Caco-2 (cell line): ENCODE data around the gene LRRC7. TPM values are rescaled to one million over a fixed set of nuclear protein-coding genes. Genes with fewer than 3 reads are reported as not detected.

Experiments
- BruUV-seq: library from RNA; stranded (reverse); fragments of 400-500 nt; replicated peaks from 2 replicates; lab custom pipeline; 2021; lab: Mats Ljungman, UMichigan
- CTCF ChIA-PET: fragments of 300-600 bp; sonication (Branson Sonifier 250); formaldehyde crosslinking; loops from one replicate; lab custom pipeline; 2022; ENCODE audit warnings: antibody characterized with exemption; lab: Charles Lee
- POLR2A ChIA-PET: fragments of 300-600 bp; sonication (Branson Sonifier 250); formaldehyde crosslinking; loops from one replicate; lab custom pipeline; 2022; ENCODE audit warnings: antibody characterized with exemption; lab: Charles Lee
- DNase-seq, 2 experiments: peaks; one replicate each; pipeline versions ENCODE4 v3.0.0 to v3.0.0-alpha.2; 2020 to 2022
- H3K27me3 ChIP-seq: replicated peaks from 2 replicates; pipeline ENCODE4 v1.6.0; 2011; ENCODE audit warnings: low read length; ENCODE audit not compliant: control insufficient read depth, insufficient read depth
- H3K36me3 ChIP-seq: 2 replicates; pipeline ENCODE4 v1.5.1; 2011; ENCODE audit warnings: low read length; ENCODE audit not compliant: control insufficient read depth, insufficient read depth
- H3K4me1 ChIP-seq: fragments of 250-450 bp; sonication (Bioruptor Pico); 2 replicates; pipeline ENCODE4 v1.5.1; 2020; ENCODE audit warnings: mild to moderate bottlenecking
- H3K4me3 ChIP-seq: 2 replicates; pipeline ENCODE4 v1.5.1; 2011; ENCODE audit warnings: low read depth, mild to moderate bottlenecking, control low read depth, low read length
- H3K9me3 ChIP-seq: fragments of 250-450 bp; sonication (Bioruptor Pico); 2 replicates; pipeline ENCODE4 v1.5.1; 2020; ENCODE audit warnings: mild to moderate bottlenecking, moderate library complexity
- H3K27ac Mint-ChIP-seq: one replicate; pipeline ENCODE4 v1.8.0; 2022; ENCODE audit warnings: mixed read lengths; ENCODE audit not compliant: unreplicated experiment
- H3K27me3 Mint-ChIP-seq: one replicate; pipeline ENCODE4 v1.8.0; 2022; ENCODE audit warnings: mixed read lengths; ENCODE audit not compliant: insufficient read depth, unreplicated experiment
- H3K36me3 Mint-ChIP-seq: one replicate; pipeline ENCODE4 v1.8.0; 2022; ENCODE audit warnings: mild to moderate bottlenecking, mixed read lengths; ENCODE audit not compliant: insufficient read depth, unreplicated experiment
- H3K4me1 Mint-ChIP-seq: one replicate; pipeline ENCODE4 v1.8.0; 2022; ENCODE audit warnings: low read depth, mixed read lengths; ENCODE audit not compliant: unreplicated experiment
- H3K4me3 Mint-ChIP-seq: one replicate; pipeline ENCODE4 v1.8.0; 2022; ENCODE audit warnings: mild to moderate bottlenecking, moderate library complexity, mixed read lengths; ENCODE audit not compliant: unreplicated experiment
- H3K9me3 Mint-ChIP-seq: one replicate; pipeline ENCODE4 v1.8.0; 2022; ENCODE audit warnings: mixed read lengths; ENCODE audit not compliant: unreplicated experiment
- intact Hi-C: fragments of 100-400 bp; cut with micrococcal nuclease; formaldehyde crosslinking; loops from one replicate; pipeline ENCODE4 v1.10.0; 2022; ENCODE audit not compliant: unreplicated experiment
- total RNA-seq: library from RNA; stranded (reverse); gene quantifications from 2 replicates; pipeline ENCODE4 v1.2.3, GENCODE V29; 2022
- TF ChIP-seq, protein P1 (sequence below), 2 experiments: fragments of 200-600 bp in 1 of 2; IDR thresholded peaks; 1 replicate in 1 of 2; 2 replicates in 1 of 2; pipeline versions ENCODE4 v1.5.1 to v1.8.0; 2011 to 2022; ENCODE audit warnings: antibody characterized with exemption in 1 of 2, control low read depth in 1 of 2, inconsistent platforms in 1 of 2, low read depth in 1 of 2, low read length in 1 of 2, mild to moderate bottlenecking in 1 of 2, moderate library complexity in 1 of 2; ENCODE audit not compliant: insufficient read depth in 1 of 2, severe bottlenecking in 1 of 2, unreplicated experiment in 1 of 2

LRRC7 gene
- total RNA-seq, 1 experiment from 2014 or later, result 8.5 TPM

DNA sequence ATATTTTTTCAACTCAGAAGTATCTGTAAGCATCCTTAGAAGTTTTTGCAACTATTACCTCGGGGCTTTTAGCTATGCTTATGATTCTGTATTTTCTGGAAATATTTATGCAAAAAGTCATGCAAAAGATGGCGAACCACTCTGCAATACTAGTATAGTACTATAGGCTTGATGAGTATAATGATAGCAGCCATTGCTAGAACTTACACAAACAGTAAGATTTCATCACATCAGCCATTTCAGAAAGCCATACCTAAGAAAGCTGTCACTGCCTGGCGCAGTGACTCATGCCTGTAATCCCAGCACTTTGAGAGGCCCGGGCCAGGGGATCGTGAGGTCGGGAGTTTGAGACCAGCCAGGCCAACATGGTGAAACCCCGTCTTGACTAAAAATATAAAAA, 227.1 kb downstream of the LRRC7 start:
- CTCF ChIA-PET, result no interaction called here
- BruUV-seq, result no TSS peak
- Mint-ChIP-seq H3K9me3 (no peaks in the 10 kb centered on the region), H3K4me1 (no peaks in the 10 kb centered on the region), H3K27ac (no peak overlapping the region), H3K36me3 (peaks cover 16% of the 10 kb centered on the region), H3K27me3 (no peaks in the 10 kb centered on the region), H3K4me3 (no peak overlapping the region)
- Histone ChIP-seq H3K4me3 (no peak overlapping the region), H3K9me3 (no peaks in the 10 kb centered on the region), H3K27me3 (no peaks in the 10 kb centered on the region), H3K36me3 (no peaks in the 10 kb centered on the region), H3K4me1 (no peaks in the 10 kb centered on the region)
- POLR2A ChIA-PET, result interaction anchor here (0.7 kb wide), 1 partner anchor 20 kb away, joined by 11 read pairs; no protein-coding TSS in a partner anchor
- intact Hi-C loops, result no loop called here
- no peak for DNase-seq
- TF ChIP-seq, protein P1, sequence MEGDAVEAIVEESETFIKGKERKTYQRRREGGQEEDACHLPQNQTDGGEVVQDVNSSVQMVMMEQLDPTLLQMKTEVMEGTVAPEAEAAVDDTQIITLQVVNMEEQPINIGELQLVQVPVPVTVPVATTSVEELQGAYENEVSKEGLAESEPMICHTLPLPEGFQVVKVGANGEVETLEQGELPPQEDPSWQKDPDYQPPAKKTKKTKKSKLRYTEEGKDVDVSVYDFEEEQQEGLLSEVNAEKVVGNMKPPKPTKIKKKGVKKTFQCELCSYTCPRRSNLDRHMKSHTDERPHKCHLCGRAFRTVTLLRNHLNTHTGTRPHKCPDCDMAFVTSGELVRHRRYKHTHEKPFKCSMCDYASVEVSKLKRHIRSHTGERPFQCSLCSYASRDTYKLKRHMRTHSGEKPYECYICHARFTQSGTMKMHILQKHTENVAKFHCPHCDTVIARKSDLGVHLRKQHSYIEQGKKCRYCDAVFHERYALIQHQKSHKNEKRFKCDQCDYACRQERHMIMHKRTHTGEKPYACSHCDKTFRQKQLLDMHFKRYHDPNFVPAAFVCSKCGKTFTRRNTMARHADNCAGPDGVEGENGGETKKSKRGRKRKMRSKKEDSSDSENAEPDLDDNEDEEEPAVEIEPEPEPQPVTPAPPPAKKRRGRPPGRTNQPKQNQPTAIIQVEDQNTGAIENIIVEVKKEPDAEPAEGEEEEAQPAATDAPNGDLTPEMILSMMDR (IDR thresholded peaks at IDR 0.05; ENCODE audit: insufficient read depth in 1 of 2, low read depth in 1 of 2, low read length in 1 of 2, severe bottlenecking in 1 of 2, unreplicated experiment in 1 of 2), result no peak

DNA sequence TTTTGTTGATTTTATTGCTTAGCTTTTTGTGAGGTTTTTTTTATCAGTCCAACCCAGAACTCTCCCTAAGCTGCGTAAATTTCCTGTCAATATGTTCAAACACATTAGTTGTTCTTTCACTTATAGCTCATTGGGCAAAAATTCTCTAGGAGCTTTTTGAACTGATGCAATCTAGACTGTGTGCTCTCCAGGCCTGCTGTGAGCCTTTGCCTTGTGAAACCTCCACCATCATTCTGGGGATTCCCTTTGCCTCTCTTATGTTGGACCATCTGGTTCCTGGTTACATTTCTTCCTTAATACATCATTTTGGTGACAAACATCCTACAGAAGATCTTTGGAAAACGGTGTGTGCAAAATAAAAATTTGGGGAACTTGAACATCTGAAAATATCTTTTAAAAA, 247.2 kb downstream of the LRRC7 start:
- ChIA-PET POLR2A (interaction anchor here (0.6 kb wide), 1 partner anchor 20 kb away, joined by 11 read pairs; no protein-coding TSS in a partner anchor), CTCF (no interaction called here)
- H3K36me3 Mint-ChIP-seq, result no peaks in the 10 kb centered on the region
- H3K36me3 ChIP-seq, result no peaks in the 10 kb centered on the region
- no peak for DNase-seq
- H3K4me3 Mint-ChIP-seq, result no peak overlapping the region
- no peaks in the 10 kb centered on the region for H3K4me1 ChIP-seq
- no TSS peak for BruUV-seq
- TF ChIP-seq, protein P1 (IDR thresholded peaks at IDR 0.05; ENCODE audit: insufficient read depth in 1 of 2, low read depth in 1 of 2, low read length in 1 of 2, severe bottlenecking in 1 of 2, unreplicated experiment in 1 of 2), result no peak
- H3K9me3 ChIP-seq, result no peaks in the 10 kb centered on the region
- no peaks in the 10 kb centered on the region for H3K4me1 Mint-ChIP-seq
- no peaks in the 10 kb centered on the region for H3K27me3 Mint-ChIP-seq
- H3K27ac Mint-ChIP-seq, result no peak overlapping the region
- H3K4me3 ChIP-seq, result no peak overlapping the region
- no peaks in the 10 kb centered on the region for H3K27me3 ChIP-seq
- no peaks in the 10 kb centered on the region for H3K9me3 Mint-ChIP-seq
- intact Hi-C loops, result no loop called here

DNA sequence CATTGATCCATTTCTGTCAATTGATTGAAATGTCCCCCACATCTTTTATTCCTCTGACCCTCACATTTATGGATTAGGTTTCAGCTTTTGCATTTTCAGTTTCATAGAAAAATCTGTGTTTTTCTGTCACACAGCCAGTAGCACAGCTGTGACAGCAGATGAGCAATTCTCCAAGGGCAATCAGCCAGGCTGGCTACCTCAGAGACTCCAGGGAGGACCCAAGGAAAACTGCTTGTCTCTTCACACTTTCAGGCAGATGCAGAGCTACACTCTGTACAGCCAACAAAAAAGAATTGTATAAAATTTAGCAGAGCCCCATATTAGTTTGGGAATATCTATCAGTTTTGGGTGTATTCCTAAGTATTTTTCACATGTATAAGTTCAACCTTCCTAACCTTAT, 257.2 kb downstream of the LRRC7 start:
- Mint-ChIP-seq H3K27me3 (no peaks in the 10 kb centered on the region), H3K4me3 (no peak overlapping the region), H3K27ac (no peak overlapping the region), H3K4me1 (no peaks in the 10 kb centered on the region), H3K9me3 (no peaks in the 10 kb centered on the region), H3K36me3 (no peaks in the 10 kb centered on the region)
- Histone ChIP-seq H3K9me3 (no peaks in the 10 kb centered on the region), H3K36me3 (no peaks in the 10 kb centered on the region), H3K4me3 (no peak overlapping the region), H3K27me3 (no peaks in the 10 kb centered on the region), H3K4me1 (no peaks in the 10 kb centered on the region)
- intact Hi-C loops, result no loop called here
- ChIA-PET POLR2A (no interaction called here), CTCF (no interaction called here)
- TF ChIP-seq, protein P1 (IDR thresholded peaks at IDR 0.05; ENCODE audit: insufficient read depth in 1 of 2, low read depth in 1 of 2, low read length in 1 of 2, severe bottlenecking in 1 of 2, unreplicated experiment in 1 of 2), result no peak
- no TSS peak for BruUV-seq
- DNase-seq, result no peak
